IgD-negative memory B cell (primary cell): ENCODE results near the gene LRRC71. TPM values are rescaled to one million over a fixed set of nuclear protein-coding genes. Genes with fewer than 3 reads are reported as not detected.
A peak's percentile ranks its signal among the peaks of the same experiment; 100 is the strongest.

Experiments used
- H3K27ac Mint-ChIP-seq, 3 donors: one replicate each; pipeline ENCODE4 v1.8.0; 2020 to 2022; ENCODE audit warnings: mild to moderate bottlenecking in 3 of 3, mixed read lengths in 3 of 3, moderate library complexity in 1 of 3
- H3K27me3 Mint-ChIP-seq: one replicate; pipeline ENCODE4 v1.8.0; 2021; ENCODE audit warnings: mixed read lengths
- H3K36me3 Mint-ChIP-seq: one replicate; pipeline ENCODE4 v1.8.0; 2020; ENCODE audit warnings: mild to moderate bottlenecking, mixed read lengths
- H3K4me1 Mint-ChIP-seq, 3 donors: one replicate each; pipeline ENCODE4 v1.8.0; 2020 to 2022; ENCODE audit warnings: mixed read lengths in 3 of 3, mild to moderate bottlenecking in 1 of 3
- H3K4me3 Mint-ChIP-seq, 4 donors: one replicate each; pipeline ENCODE4 v1.8.0; 2020 to 2022; ENCODE audit warnings: mild to moderate bottlenecking in 4 of 4, mixed read lengths in 4 of 4, moderate library complexity in 3 of 4
- H3K9me3 Mint-ChIP-seq, 3 donors: one replicate each; pipeline ENCODE4 v1.8.0; 2020 to 2021; ENCODE audit warnings: mixed read lengths in 3 of 3, mild to moderate bottlenecking in 1 of 3
- polyA plus RNA-seq: library from polyadenylated mRNA; unstranded; fragments of 300-500 nt; fragmentation: Illumina TruSeq; gene quantifications from one replicate; pipeline ENCODE4 v1.2.3, GENCODE V29; 2021

Gene LRRC71
- polyA plus RNA-seq, 1 donor from 2014 or later = not detected

DNA sequence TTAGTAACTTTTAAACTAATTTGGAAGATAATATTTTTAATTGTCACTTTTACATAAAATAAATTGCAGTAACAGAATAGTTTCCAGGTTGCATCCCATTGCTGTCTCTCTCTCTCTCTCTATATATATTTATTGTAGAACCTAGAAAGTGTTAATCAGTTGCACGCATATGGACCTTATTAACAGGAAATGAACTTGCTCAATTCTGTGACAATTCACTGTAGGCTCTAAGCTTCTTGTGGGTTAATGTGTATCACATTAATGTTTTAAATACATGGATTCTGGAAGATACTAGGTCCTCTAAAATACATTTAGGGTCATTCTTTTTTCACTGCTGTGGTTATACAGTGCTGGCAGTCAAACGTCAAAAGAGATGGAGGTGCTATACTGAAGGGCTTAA lies 33.1 kb downstream of the LRRC71 start:
- no peak overlapping the region for H3K4me3 Mint-ChIP-seq
- H3K9me3 Mint-ChIP-seq = no peaks in the 10 kb centered on the region
- no peaks in the 10 kb centered on the region for H3K4me1 Mint-ChIP-seq
- no peaks in the 10 kb centered on the region for H3K27me3 Mint-ChIP-seq
- peaks cover under 1% of the 10 kb centered on the region for H3K36me3 Mint-ChIP-seq
- H3K27ac Mint-ChIP-seq = no peak overlapping the region

GRCh38 chr1:156956333-156956732 lies 35.9 kb downstream of the LRRC71 start:
- Mint-ChIP-seq H3K9me3 (no peaks in the 10 kb centered on the region), H3K27me3 (no peaks in the 10 kb centered on the region), H3K4me1 (peaks cover 0 to 2% (median 0%) of the 10 kb centered on the region in 3 donors), H3K36me3 (no peaks in the 10 kb centered on the region), H3K4me3 (no peak overlapping the region), H3K27ac (no peak overlapping the region)

GRCh38 chr1:156957634-156958033 lies 37.2 kb downstream of the LRRC71 start:
- peak overlapping the region in 1 of 4 donors; percentile 15 for H3K4me3 Mint-ChIP-seq
- H3K9me3 Mint-ChIP-seq = peaks cover 0 to 3% (median 2%) of the 10 kb centered on the region in 3 donors
- H3K36me3 Mint-ChIP-seq = no peaks in the 10 kb centered on the region
- H3K27me3 Mint-ChIP-seq = peaks cover 6% of the 10 kb centered on the region
- H3K27ac Mint-ChIP-seq = no peak overlapping the region
- peaks cover 2 to 6% (median 4%) of the 10 kb centered on the region in 3 donors for H3K4me1 Mint-ChIP-seq

- peaks cover 6% of the 10 kb centered on the region for H3K27me3 Mint-ChIP-seq
- peaks cover 2 to 5% (median 3%) of the 10 kb centered on the region in 3 donors for H3K9me3 Mint-ChIP-seq
- H3K4me3 Mint-ChIP-seq = no peak overlapping the region
- H3K4me1 Mint-ChIP-seq = peaks cover 4 to 9% (median 8%) of the 10 kb centered on the region in 3 donors
- H3K36me3 Mint-ChIP-seq = no peaks in the 10 kb centered on the region
- H3K27ac Mint-ChIP-seq = no peak overlapping the region
Measured at GRCh38 chr1:156958247-156958714, 37.8 kb downstream of the LRRC71 start.

GRCh38 chr1:156959414-156959813 lies 39.0 kb downstream of the LRRC71 start:
- H3K27ac Mint-ChIP-seq = no peak overlapping the region
- peaks cover 8% of the 10 kb centered on the region for H3K27me3 Mint-ChIP-seq
- H3K36me3 Mint-ChIP-seq = no peaks in the 10 kb centered on the region
- H3K4me1 Mint-ChIP-seq = peaks cover 12 to 21% (median 19%) of the 10 kb centered on the region in 3 donors
- peak overlapping the region in 1 of 4 donors; percentile 4 for H3K4me3 Mint-ChIP-seq
- peaks cover 2 to 5% (median 3%) of the 10 kb centered on the region in 3 donors for H3K9me3 Mint-ChIP-seq

GRCh38 chr1:156959925-156960324 lies 39.5 kb downstream of the LRRC71 start:
- H3K4me3 Mint-ChIP-seq = no peak overlapping the region

DNA sequence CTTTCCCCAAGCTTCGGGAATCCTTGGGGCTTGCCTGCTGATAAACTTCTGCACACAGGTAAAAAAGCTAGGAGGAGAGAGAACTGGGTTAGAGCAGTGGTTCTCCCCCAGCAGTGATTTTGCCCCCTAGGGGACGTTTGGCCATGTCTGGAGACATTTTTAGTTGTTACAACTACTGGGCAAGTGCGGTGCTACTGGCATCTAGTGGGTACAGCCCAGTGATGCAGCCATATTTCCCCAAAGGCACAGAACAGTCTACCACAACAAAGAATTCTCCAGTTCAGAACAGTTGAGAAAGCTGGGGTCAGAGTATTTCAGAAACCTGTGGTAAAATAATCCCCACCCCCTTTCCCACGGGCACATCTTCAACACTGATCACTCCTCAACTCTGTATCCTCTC lies 41.3 kb downstream of the LRRC71 start:
- H3K27ac Mint-ChIP-seq = peak overlapping the region in 1 of 3 donors; percentile 43
- no peak overlapping the region for H3K4me3 Mint-ChIP-seq
- peaks cover 12 to 31% (median 21%) of the 10 kb centered on the region in 3 donors for H3K4me1 Mint-ChIP-seq
- peaks cover 8% of the 10 kb centered on the region for H3K27me3 Mint-ChIP-seq
- peaks cover 2 to 5% (median 3%) of the 10 kb centered on the region in 3 donors for H3K9me3 Mint-ChIP-seq
- H3K36me3 Mint-ChIP-seq = peaks cover 2% of the 10 kb centered on the region

More at GRCh38 chr1:156959925-156960324, 39.5 kb downstream of the LRRC71 start:
- no peaks in the 10 kb centered on the region for H3K36me3 Mint-ChIP-seq
- peak overlapping the region in 1 of 3 donors; percentile 63 for H3K27ac Mint-ChIP-seq
- H3K4me1 Mint-ChIP-seq = peaks cover 12 to 21% (median 21%) of the 10 kb centered on the region in 3 donors
- peaks cover 8% of the 10 kb centered on the region for H3K27me3 Mint-ChIP-seq
- peaks cover 2 to 5% (median 3%) of the 10 kb centered on the region in 3 donors for H3K9me3 Mint-ChIP-seq

DNA sequence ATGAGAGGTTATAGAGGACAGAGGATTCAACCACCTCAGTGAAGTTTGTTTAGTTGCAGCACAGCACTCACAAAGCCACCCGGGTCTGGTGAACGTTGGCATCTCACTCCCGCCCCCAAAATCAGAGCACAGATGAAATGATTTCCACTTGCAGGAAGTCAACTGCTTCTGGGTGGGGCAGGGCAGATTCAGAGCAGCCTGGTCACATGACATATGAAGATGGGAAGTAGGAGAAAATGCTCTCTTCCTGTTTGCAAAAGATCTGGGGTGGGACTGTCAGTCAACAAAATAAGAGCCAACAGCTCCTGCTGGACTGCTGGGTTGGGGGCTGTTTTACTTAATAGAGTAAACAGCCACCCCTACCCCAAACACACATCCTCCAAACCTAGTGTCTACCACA lies 43.2 kb downstream of the LRRC71 start:
- Mint-ChIP-seq H3K27me3 (peaks cover 11% of the 10 kb centered on the region), H3K9me3 (peaks cover 2 to 5% (median 3%) of the 10 kb centered on the region in 3 donors), H3K36me3 (peaks cover 2% of the 10 kb centered on the region), H3K27ac (peak overlapping the region in 1 of 3 donors; percentile 83), H3K4me1 (peaks cover 12 to 31% (median 21%) of the 10 kb centered on the region in 3 donors), H3K4me3 (peak overlapping the region; percentile 1 to 89 (median 76))

- Mint-ChIP-seq H3K27me3 (peaks cover 13% of the 10 kb centered on the region), H3K36me3 (peaks cover 2% of the 10 kb centered on the region), H3K27ac (no peak overlapping the region), H3K4me1 (peaks cover 12 to 31% (median 21%) of the 10 kb centered on the region in 3 donors), H3K4me3 (peak overlapping the region in 2 of 4 donors; percentile 1 to 25), H3K9me3 (peaks cover 2 to 5% (median 3%) of the 10 kb centered on the region in 3 donors)
Measured at GRCh38 chr1:156964441-156964840, 44.0 kb downstream of the LRRC71 start.

- Mint-ChIP-seq H3K4me3 (no peak overlapping the region), H3K27me3 (peaks cover 9% of the 10 kb centered on the region), H3K36me3 (peaks cover 2% of the 10 kb centered on the region), H3K27ac (no peak overlapping the region), H3K9me3 (no peaks in the 10 kb centered on the region), H3K4me1 (peaks cover 0 to 14% (median 0%) of the 10 kb centered on the region in 3 donors)
Measured at GRCh38 chr1:156969496-156969895, 49.1 kb downstream of the LRRC71 start.

DNA sequence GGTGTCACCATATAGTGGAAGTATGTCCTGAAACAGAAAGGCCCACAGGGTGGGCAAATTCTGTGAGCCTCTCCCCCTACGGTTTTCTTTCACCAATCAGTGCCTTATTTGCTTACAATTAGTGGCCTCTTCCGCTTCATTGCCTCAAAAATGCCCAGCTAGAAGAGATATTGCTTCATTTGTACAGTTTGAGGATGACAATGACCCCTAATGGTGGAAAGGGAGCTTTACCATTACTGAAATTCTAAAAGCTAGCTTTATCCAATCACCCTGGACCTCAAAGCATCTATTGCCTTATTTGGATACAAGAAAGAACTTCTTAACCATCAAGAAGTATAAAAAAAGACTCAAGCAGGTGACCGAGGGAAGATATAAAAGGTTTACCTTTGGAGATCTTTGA lies 49.6 kb downstream of the LRRC71 start:
- Mint-ChIP-seq H3K9me3 (no peaks in the 10 kb centered on the region), H3K4me1 (peaks cover 0 to 13% (median 0%) of the 10 kb centered on the region in 3 donors), H3K36me3 (peaks cover 2% of the 10 kb centered on the region), H3K4me3 (no peak overlapping the region), H3K27ac (no peak overlapping the region), H3K27me3 (peaks cover 9% of the 10 kb centered on the region)

- Mint-ChIP-seq H3K9me3 (no peaks in the 10 kb centered on the region), H3K27me3 (peaks cover 18% of the 10 kb centered on the region), H3K4me1 (peaks cover 0 to 4% (median 0%) of the 10 kb centered on the region in 3 donors), H3K36me3 (peaks cover 3% of the 10 kb centered on the region), H3K4me3 (no peak overlapping the region), H3K27ac (no peak overlapping the region)
Measured at GRCh38 chr1:156973417-156973816, 53.0 kb downstream of the LRRC71 start.

DNA sequence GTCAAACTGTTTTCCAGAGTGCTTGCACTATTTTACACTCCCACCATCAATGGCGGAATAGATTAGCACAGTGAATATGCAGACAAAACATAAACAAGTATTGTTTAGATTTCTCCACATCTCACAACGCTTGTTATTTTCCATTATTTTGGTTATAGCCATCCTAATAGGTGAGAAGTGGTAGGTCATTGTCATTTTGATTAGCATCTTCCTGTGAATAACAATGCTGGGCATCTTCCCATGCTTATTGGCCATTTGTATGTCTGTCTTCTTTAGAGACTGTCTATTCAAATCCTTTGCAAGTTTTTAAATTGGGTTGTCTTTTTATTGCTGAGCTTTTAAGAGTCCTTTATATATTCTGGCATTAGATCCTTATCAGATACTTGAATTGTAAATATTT lies 54.7 kb downstream of the LRRC71 start:
- H3K27ac Mint-ChIP-seq = no peak overlapping the region
- peaks cover 14% of the 10 kb centered on the region for H3K27me3 Mint-ChIP-seq
- H3K36me3 Mint-ChIP-seq = peaks cover 3% of the 10 kb centered on the region
- H3K9me3 Mint-ChIP-seq = no peaks in the 10 kb centered on the region
- H3K4me3 Mint-ChIP-seq = no peak overlapping the region
- H3K4me1 Mint-ChIP-seq = peaks cover 0 to under 1% (median 0%) of the 10 kb centered on the region in 3 donors

GRCh38 chr1:156980551-156980950 lies 60.1 kb downstream of the LRRC71 start:
- no peak overlapping the region for H3K4me3 Mint-ChIP-seq
- H3K27me3 Mint-ChIP-seq = peaks cover 10% of the 10 kb centered on the region
- H3K27ac Mint-ChIP-seq = no peak overlapping the region
- H3K4me1 Mint-ChIP-seq = no peaks in the 10 kb centered on the region
- H3K36me3 Mint-ChIP-seq = peaks cover 3% of the 10 kb centered on the region
- no peaks in the 10 kb centered on the region for H3K9me3 Mint-ChIP-seq
